Activated T-cell treated with anti-CD3 and anti-CD28 coated beads, Interleukin-2, amount 50 U/mL, for 48 hours (primary cell): ENCODE measurements around the gene PIGR.

Source experiments
- DNase-seq, 2 experiments: peaks; one replicate each; pipeline ENCODE4 v3.0.0-alpha.2; 2020

PIGR gene

GRCh38 chr1:206958144-206958543, 11.9 kb upstream of the PIGR start:
- DNase-seq, result no peak

GRCh38 chr1:206957639-206958038, 11.4 kb upstream of the PIGR start:
- DNase-seq, result no peak

- peak in 1 of 2 experiments; percentile 24 for DNase-seq
Measured at GRCh38 chr1:206955476-206956451, 9.5 kb upstream of the PIGR start.

DNA sequence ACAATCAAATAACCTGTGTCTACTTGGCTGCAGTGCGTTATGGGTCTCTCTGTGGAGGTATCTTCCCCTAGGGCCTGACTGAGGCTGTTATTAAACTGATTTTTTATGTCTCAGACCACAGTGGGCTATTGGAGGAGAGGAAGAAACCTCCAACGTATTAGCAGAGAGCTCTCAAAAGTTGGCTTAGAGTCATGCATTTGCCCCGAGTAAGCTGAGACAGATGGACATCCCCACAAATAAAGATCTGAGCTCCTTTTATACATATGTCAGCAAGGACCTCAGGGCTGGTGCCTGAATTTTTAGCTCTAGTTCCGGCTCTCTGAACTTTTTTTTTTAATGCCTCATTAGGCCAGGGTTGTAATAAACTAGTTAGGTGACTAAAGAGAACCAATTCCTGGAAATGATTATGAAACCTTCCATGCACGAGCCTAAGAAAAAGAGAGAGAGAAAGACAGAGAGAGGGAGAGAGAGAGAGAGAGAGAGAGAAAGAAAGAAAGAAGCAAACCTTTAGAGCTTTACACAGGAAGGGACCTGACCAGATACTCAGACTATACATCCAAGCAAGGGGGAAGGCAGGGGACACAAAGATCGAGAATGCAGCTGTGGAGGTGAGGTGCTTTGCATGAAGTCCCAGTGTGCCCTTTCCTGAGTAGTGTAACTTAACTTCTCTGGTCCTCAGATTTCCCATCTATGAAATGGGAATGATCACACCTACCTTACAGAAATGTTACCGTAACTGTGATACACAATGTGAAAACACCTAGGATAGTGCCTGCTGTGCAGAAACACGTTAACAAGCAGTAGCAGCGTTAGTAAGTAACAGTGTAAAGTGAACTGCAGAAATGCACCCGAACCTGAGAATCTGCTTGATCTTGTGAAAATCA, 8.4 kb upstream of the PIGR start:
- DNase-seq, result no peak

GRCh38 chr1:206953626-206954025, 7.4 kb upstream of the PIGR start:
- DNase-seq, result no peak

GRCh38 chr1:206953126-206953525, 6.9 kb upstream of the PIGR start:
- no peak for DNase-seq

DNA sequence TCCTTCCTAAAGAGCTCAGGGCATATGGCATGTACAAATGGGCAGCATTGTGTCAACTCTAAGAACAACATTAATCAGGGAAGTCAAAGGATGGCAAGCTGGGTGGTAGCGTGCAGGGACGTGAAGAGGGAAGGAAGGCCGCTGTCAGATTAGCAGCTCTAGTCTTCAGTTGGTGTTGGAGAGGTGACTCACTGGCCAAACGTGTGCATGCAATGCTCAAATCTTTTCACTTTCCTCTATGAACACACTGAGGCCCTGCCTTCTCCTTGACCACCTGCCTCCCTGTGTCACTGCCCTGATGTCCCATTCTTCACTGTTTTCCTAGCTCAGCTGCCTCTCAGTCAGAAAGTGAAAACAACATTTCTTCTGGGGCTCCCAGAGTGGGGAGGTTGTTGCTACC, 5.9 kb upstream of the PIGR start:
- DNase-seq, result no peak

GRCh38 chr1:206951318-206952100, 5.2 kb upstream of the PIGR start:
- DNase-seq, result no peak

DNA sequence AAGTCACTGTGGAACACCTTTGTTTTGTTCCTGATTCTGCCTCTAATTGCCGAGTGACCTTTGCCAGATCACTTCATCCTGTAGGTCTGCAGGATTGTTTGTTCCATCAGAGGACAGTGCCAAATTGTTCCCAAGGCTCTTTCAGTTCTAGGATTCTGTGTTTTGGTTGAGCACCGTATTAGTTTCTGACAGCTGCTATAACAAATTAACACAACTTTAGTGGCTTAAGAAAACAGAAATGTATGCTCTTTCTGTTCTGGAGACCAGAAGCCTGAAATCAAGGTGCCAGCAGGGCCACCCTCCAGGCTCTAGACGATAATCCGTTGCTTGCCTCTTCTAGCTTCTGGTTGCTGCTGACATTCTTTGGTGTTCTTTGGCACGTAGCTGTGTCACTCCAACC, 3.4 kb upstream of the PIGR start:
- DNase-seq, result no peak

DNA sequence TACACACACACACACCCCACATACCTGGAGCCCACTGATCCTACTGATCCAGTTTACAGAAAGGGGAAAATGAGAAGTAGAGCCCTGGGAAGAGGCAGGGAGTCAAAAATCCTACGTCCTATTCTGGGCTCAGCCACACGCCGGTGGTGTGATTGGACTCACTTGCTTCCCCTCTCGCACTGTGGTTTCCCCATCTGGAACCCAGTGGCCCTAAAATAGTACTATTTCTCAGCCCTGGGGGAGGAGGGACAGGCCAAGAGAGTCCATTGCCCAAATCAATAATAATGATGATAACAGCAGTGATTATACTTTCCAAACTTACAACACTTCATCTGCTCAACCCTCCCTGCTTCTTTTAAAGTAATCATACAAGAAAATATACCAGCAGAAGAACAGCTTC, 2.9 kb upstream of the PIGR start:
- DNase-seq, result no peak

DNA sequence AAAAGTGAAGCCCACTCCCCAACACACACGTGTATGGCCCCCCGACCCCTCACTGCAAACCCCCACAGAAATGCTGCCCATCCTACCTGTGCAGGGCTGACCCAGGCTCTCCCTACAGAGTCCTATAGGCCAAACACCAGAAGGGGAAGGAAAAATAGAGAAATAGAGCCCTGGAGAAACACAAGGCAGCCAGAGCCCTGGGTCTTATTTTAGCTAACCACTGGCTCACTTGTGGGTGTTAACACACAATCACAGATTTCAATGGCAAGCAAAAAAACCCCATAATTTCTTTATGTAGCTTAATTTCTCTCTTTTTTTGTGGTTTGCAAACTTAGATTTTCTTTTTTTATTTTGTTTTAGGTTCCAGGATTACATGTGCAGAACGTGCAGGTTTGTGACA, 989 bp upstream of the PIGR start:
- no peak for DNase-seq

DNA sequence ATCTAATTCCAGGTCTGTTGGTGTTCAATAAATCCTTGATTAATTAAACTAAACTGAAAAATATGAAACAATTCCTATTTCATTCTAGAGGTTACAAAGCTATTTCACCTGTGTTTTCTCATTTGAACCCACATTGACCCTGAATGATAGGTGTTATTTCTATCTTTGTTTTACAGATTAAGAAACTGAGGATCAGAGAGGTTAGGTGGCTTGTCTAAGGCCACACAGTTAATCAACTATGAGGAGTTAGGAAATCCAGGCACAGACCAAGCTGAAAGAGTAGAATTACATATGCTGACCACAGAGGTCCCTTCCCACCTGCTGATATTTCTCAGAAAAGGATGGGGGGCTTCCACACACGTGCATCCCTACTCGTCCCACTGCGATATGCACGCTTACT, 487 bp downstream of the PIGR start:
- DNase-seq, result no peak

- no peak for DNase-seq
Measured at GRCh38 chr1:206944703-206945102, 1.6 kb downstream of the PIGR start.

DNA sequence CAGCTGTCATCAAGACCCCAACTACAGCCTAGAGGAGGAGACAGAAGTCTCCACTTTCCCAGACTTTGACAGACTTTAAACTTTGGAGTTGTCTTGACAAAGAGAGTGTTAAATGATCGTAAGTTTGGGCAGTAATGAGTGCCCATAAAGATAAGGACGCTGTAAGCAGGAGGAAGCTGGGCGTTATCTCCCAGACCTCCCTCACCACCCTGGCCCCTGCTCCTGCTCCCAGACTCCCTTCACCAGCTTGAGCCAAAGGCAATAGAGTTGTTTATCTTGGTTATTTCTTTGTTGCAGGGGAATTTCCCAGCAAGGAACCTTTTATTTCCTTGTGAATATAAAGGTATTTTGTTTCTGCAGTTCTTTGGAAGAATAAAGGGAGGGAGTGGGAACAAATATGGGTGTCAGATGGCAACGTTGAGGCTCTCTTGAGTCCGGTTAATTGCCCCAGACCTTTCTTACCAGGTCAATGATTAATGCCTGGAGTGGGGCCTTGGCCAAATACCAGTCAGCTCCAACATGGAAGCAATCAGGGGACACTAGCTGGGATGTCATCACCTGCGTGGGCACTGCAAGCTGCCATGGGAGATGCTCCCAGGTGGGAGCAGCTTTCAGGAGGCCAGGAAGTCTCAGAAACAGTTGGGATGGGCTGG, 4.4 kb downstream of the PIGR start:
- no peak for DNase-seq

- DNase-seq, result no peak
Measured at GRCh38 chr1:206940588-206940936, 5.7 kb downstream of the PIGR start.

DNA sequence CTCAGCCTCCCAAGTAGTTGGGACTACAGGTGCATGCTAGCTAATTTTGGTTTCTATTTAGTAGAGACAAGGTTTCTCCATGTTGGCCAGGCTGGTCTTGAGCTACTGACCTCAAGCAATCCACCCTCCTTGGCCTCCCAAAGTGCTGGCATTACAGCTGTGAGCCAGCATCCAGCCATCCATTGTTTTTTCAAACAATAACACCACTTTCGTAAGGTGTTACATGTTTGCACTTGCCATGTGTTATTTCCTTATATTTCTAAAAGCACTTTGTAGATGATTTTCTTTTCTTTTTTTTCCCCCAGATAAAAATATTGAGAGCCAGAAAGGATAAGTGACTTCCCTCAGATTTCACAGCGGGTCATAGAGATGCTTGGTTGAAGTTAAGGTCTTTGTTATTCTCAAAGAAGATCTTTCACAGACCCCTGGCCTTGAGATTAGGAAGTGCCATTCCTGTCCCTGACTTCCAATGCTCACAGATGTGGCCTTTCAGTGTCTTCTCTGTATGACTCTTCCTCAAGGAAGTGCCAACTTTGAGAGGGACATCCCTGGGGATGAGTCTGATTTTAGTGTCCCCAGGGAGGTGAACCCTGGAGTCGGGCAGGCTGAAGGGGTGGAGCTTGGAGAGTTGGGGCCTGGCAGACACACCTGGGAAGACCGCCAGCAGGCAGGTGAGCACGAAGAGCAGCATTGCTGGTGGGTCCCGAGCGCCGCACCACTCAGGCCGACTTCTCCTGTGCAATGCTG, 6.3 kb downstream of the PIGR start:
- DNase-seq, result no peak

- no peak for DNase-seq
Measured at GRCh38 chr1:206939131-206939530, 7.1 kb downstream of the PIGR start.

GRCh38 chr1:206937425-206937824, 8.8 kb downstream of the PIGR start:
- DNase-seq, result no peak

- peak; percentile 75 to 76 for DNase-seq
Measured at GRCh38 chr1:206935491-206936067, 10.7 kb downstream of the PIGR start.

DNA sequence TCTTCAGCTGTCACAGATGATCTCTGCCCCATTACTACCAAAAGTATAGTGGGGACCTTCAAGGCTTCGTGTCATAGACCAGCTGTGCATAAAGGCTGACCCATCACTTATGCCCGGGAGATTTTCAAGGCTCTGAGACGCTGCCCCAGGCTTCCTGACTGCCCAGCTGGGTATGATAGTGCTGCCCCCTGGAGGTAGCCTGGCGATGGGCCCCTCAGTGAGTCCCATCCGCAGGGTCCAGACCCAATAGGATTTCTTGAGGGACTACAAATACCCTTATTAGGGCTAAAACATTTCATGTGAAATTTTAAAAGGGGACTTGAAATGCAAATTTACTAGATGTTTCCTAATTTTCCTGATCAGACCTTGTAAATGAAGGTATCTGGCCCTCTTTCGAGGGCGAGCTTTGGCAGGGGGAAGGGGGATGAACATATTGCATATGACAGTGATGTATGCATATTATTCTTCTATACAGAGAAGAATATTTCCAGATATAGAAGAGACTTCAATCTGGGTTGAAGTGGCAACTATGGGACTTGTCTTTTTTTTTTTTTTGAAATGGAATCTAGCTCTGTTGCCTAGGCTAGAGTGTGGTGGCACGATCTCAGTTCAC, 12.8 kb downstream of the PIGR start:
- DNase-seq, result peak; percentile 80 to 82

DNA sequence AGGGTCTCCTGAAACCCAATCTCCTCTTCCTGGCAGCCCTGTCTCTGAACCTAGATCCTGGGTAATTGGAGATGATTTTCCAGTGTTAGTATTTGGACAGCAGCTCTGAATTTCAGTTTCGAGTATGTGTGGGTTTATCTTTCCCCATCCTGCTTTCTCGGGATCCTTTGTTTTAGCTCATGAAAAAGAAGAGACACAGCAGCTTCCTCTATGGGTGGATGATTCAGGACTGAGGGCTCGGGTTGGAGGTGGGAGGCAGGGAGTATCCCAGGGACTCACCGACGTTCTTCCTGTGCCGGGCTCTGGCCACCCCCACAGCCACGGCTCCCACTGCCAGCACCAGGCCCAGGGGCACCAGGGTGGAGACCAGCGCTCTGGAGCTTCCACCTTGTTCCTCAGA, 14.1 kb downstream of the PIGR start:
- DNase-seq, result no peak
